ENCODE measurements around the gene NRXN3.

- TF ChIP-seq CTCF (IDR thresholded peaks at IDR 0.05) (no peak), POLR2A (IDR thresholded peaks at IDR 0.05) (no peak)
Observed at GRCh38 chr14:79555429-79555828, 1385.3 kb downstream of the NRXN3 start.
